Neural progenitor cell (in vitro differentiated cells): ENCODE measurements around the gene UPF3A.

ENCODE experiments used
- EZH2 ChIP-seq: fragments of 200-600 bp; sonication (generic); IDR thresholded peaks from 2 replicates; pipeline ENCODE4 v1.6.1; 2017; ENCODE audit warnings: antibody characterized with exemption, mild to moderate bottlenecking, moderate library complexity
- EZH2phosphoT487 ChIP-seq: fragments of 200-600 bp; sonication (generic); IDR thresholded peaks from 2 replicates; pipeline ENCODE4 v1.6.1; 2017; ENCODE audit warnings: antibody characterized with exemption
- TF ChIP-seq, protein P1 (sequence below): fragments of 200-600 bp; sonication (generic); IDR thresholded peaks from 2 replicates; pipeline ENCODE4 v1.5.1; 2017; ENCODE audit warnings: antibody characterized with exemption, mild to moderate bottlenecking

DNA sequence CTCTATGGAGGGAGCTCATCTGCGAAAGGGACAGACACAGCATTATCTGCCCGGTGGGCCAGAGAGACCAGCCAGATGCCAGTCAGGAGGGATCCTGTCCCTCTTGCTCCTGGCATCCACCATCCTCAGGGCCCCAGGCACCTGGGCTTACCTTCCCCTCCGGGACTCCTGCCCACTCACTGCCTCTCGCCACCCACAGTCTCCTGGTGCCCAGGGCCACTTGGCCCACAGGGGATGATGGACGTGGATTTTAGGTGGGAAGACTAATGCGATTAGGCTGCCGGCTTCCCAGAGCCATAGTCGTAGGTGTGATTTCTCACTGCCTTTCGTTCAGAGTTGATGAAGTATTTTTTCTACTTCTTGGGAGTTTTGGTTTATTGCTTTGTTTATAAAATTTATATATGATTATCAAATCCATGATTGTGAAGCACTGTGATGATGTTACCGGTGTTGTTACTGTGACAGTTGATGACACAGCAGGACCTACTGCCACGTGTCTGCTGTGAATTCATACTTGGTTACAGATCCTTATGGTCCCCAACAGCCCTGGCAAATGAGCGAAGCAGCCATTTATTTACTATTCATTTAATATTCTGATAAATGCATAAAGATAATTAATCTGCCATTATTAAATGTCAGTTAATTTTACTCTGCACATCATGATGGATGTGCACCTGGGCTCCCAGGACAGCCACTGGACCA is 18.4 kb downstream of the UPF3A start:
- TF ChIP-seq EZH2, result no peak
- TF ChIP-seq, protein P1, sequence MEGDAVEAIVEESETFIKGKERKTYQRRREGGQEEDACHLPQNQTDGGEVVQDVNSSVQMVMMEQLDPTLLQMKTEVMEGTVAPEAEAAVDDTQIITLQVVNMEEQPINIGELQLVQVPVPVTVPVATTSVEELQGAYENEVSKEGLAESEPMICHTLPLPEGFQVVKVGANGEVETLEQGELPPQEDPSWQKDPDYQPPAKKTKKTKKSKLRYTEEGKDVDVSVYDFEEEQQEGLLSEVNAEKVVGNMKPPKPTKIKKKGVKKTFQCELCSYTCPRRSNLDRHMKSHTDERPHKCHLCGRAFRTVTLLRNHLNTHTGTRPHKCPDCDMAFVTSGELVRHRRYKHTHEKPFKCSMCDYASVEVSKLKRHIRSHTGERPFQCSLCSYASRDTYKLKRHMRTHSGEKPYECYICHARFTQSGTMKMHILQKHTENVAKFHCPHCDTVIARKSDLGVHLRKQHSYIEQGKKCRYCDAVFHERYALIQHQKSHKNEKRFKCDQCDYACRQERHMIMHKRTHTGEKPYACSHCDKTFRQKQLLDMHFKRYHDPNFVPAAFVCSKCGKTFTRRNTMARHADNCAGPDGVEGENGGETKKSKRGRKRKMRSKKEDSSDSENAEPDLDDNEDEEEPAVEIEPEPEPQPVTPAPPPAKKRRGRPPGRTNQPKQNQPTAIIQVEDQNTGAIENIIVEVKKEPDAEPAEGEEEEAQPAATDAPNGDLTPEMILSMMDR, result no peak
- no peak for TF ChIP-seq EZH2phosphoT487
